IPS-11a (cell line): ENCODE data around the gene CDK18.
A peak's percentile ranks its signal among the peaks of the same experiment; 100 is the strongest.
"Not testable (repeated sequence)": the region's sequence is repeated elsewhere in the genome, so short reads cannot be mapped to it uniquely, and the experiment has no call there.

Experiments
- H3K4me3 ChIP-seq: one replicate; pipeline ENCODE4 v1.5.1; 2013; ENCODE audit warnings: low read depth, low read length, control low read depth

The CDK18 gene

GRCh38 chr1:205480349-205480985, 24.0 kb upstream of the CDK18 start:
- H3K4me3 ChIP-seq: no peak overlapping the region

DNA sequence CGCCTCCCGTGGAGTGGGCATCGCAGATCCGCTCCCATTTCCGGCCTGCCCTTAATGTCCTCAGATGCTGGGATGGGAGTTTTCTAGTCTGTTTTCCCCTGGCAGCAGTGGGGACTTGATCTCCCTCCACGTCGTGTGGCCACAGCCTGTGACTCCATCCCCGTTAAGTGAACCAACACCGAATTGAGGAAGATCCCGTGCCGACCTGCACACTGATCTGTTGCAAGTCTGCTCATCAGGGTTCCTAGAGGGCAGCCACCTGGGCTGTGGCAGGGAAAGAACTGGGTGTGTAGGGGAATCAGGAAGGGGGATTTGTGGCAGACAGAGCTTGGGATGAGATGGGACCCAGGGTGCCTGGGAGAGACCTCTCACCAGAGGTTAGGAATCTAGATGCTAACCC, 23.3 kb upstream of the CDK18 start:
- H3K4me3 ChIP-seq: no peak overlapping the region

DNA sequence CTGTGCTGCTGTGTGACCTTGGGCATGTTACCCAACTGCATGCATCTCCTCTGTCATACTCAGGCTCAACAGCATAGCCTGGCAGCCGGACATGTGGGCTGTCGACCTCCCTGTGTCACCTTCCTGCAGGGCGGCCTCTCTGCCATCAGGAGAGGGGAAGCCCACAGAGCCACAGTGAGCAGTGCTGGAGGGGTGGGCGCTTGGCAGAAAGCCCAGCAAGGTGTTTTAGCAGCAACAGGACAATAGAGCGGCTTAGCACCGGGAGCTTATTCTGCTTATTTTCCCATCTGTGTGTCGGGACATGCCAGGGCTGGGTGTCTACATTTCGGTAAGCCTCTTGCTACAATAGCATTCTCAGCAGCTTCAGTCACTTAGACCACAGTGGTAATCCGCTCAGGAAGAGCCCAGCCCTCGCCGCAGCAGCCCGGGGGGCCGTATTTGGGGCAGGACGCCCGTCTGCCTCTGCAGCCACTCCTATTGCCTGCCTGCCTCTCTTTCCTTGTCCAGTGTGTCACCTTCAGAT, 22.8 kb upstream of the CDK18 start:
- no peak overlapping the region for H3K4me3 ChIP-seq

DNA sequence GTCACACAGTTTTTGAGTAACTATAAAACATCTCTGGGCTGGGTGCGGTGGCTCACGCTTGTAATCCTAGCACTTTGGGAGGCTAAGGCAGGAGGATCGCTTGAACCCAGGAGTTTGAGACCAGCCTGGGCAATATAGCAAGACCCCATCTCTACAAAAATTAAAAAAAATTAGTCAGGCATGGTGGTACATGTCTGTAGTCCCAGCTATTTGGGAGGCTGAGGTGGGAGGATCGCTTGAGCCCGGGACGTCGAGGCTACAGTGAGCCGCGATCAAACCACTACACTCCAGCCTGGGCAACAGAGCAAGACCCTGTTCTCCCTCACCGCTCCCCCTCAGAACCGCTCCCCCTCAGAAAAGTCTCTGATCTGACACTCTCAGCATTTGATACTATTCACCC, 21.9 kb upstream of the CDK18 start:
- not testable (repeated sequence) for H3K4me3 ChIP-seq

DNA sequence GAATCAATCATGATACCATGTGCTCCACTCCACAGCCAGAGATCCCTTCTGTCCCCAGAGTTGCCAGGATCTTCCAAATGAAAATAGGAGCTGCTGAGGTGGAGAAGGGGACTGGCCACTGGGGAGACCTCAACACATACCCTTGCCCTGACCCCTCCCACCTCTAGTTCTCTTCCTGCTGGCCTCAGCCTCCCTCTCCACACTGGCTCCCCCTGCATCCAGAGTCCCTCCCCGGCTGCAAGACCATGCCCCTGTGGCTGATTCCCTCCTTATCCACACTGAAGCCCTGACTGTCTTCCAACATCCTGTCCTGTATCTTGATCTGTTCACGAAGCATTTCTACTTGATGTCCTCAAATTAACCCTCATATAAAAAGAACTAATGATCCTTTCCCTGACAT, 21.1 kb upstream of the CDK18 start:
- no peak overlapping the region for H3K4me3 ChIP-seq

GRCh38 chr1:205484985-205485967, 19.2 kb upstream of the CDK18 start:
- no peak overlapping the region for H3K4me3 ChIP-seq

DNA sequence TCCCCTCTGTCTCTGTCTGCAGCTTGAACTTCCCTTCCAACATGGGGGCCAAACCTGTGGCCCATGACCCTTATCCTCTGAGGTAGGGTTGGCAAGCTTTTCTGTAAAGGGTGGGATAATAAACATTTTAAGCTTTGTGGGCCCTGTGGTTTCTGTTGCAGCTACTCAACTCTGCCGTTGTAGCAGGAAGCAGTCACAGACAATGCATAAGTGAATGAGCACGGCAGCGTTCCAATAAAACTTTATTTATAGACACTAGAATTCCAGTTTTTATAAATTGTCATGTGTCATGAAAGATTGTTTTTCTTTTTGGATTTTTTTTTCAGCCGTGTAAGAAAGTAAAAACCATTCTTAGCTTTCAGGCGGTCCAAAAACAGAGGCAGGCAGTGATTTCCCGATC, 18.2 kb upstream of the CDK18 start:
- H3K4me3 ChIP-seq: no peak overlapping the region

DNA sequence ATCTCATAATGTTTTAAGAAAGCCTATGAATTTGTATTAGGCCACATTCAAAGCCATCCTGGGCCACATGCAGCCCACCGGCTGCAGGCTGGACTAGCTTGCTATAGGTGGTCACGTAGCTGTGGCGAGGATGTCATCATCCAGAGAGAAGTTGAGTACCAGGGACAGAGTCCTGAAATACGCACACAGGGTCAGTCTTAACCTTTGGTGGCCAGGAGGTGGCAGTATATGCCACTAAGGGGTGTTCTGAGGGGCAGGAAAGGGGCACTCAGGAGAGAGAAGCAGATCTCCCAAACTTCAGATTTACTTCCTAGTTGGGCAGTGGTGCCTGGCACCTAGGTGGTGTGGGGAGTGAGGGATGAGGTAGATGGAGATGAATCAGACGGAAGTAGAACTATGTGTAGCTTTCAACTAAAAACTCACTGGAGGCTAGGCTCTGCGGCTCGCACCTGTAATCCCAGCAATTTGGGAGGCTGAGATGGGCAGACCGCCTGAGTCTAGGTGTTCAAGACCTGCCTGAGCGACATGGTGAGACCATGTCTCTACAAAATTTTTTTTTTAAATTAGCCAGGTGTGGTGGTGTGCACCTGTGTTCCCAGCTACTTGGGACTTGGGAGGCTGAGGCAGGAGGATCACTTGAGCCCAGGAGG, 16.3 kb upstream of the CDK18 start:
- no peak overlapping the region for H3K4me3 ChIP-seq

GRCh38 chr1:205491794-205492193, 12.7 kb upstream of the CDK18 start:
- no peak overlapping the region for H3K4me3 ChIP-seq

DNA sequence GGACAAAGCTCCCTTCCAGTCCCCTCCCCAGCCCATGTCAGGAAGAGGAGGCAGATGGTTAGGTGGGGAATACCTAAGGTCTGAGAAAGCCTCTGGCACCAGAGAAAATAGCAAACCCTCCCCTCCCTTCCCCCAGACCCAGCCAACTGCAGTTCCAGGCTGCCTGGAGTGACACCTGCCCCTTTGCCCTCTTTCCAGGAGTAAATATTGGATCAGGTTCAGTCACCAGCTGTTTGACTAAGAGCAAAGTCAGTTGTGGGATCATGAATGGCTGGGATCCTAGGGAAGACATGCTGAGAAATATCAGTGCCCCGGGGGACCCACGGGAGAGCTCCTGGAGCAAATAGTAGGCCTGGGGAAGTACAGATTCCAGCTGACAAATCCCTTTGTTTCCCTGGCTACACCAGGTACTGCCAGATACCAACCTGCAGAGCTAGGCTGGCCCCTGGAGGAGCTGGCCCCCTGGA, 12.2 kb upstream of the CDK18 start:
- H3K4me3 ChIP-seq: no peak overlapping the region

- H3K4me3 ChIP-seq: no peak overlapping the region
Measured at GRCh38 chr1:205492774-205493173, 11.7 kb upstream of the CDK18 start.

DNA sequence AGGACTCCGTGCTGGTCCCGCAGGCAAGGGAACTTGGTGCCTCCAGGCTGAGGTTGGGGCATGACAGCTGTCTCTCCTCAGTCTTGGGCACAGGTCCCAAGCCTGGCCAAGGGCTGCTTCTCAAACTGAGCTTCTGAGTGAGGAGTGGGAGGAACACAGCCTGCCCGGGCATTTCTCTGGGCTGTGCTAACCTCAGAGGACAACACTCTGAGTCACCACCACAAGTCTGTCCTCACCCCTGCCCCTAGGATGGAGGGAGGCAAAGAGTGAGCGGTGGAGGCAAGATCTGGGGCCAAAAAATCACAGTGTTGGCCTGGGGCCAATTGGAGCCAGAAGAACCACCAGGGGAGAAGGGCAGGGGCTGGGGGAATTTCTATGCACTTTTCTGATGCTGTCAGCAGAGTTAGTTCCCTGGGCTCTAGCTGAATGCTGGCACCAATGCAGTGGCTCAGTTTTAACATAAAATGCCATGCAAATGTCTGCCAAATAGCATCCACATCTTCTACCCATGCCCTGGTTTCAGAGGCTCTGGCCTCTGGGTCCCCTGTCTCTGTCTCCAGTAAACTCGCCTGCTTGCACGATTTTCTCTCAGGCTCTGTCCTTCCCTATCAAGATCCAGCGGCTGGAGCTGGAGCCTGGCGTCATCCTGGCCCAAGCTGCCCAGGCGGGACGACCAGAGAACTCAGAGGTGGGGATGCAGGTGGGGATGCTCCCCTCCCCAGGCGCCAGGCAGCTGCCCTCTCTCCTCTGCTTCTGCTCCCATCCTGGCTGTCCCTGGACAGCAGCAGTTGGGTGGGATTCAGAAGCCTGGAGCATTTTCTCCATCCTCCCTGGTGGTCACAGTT, 11.0 kb upstream of the CDK18 start:
- H3K4me3 ChIP-seq: peak overlapping the region; percentile 8

DNA sequence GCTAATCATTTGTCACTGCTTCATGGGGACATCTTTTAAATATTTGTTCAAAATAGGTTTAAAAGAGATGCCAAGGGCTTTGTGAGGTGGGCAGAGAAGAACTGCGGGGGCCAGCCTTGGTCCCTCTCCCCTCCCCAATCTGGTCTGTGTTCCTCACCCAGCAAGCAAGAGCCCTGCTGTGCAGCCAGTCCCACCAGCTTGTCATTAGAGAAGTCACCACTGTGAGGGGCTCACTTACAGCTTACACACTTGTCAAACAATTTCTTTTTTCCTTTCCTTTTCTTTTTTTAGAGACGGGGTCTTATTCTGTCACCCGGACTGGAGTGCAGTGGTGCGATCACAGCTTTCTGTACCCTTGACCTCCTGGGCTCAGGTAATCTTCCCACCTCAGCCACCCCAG, 10.4 kb upstream of the CDK18 start:
- no peak overlapping the region for H3K4me3 ChIP-seq

- no peak overlapping the region for H3K4me3 ChIP-seq
Measured at GRCh38 chr1:205495237-205495823, 9.1 kb upstream of the CDK18 start.

DNA sequence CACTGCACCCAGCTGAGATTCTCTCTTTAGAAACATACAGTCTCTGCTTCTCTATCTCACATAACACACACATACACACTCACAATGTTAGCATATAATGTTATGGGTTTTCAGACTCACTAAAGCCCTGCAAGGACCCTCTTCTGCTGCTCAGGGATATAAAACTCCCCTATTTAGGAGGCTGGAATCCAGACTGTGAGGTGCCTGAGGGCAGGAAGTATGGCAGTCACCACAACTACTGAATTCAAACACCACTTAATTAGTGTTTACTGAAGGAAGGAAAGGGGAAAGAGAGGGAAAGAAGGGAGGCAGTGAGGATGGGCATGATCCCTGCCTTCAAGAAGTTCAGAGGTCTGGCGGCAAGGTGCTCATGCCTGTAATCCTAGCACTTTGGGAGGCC, 7.8 kb upstream of the CDK18 start:
- H3K4me3 ChIP-seq: no peak overlapping the region

DNA sequence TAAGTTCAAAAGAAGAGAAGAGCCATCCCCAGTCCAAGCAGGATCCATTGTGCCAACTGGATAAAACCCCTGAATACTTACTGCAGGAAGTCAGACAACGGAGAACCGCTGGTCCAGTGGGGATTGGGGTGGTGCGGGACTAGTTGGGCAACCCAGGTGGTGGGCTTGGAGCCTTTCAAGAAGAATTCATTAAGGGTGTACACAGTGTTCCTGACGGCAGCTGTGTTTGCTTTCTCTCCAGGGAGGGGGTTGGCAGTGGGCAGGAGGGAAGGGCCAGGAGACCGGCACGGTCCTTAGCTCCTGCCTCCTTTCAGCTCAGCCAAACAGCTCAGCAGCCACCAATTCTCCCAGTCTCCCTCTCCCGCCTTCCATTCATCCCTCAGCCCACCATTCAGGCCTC, 7.1 kb upstream of the CDK18 start:
- H3K4me3 ChIP-seq: no peak overlapping the region

DNA sequence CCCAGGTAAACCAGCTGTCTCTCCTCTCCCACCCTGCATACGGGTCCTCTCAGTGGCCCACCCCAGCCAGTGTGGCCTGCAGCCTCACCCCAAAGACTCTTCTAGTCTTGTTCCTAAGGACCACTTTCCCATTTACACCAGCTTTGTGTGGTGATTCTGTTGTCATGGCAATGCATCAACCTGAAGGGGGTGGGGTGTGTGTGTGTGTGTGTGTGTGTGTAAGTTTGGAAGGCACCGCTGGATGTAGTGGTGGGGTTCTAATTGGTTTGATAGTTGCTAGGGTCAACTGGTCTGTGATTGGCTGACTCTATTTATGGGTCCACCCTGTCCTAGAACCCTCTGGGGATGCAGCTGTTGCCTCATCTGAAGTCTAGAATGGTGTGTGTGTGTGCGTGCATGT, 4.7 kb upstream of the CDK18 start:
- no peak overlapping the region for H3K4me3 ChIP-seq

DNA sequence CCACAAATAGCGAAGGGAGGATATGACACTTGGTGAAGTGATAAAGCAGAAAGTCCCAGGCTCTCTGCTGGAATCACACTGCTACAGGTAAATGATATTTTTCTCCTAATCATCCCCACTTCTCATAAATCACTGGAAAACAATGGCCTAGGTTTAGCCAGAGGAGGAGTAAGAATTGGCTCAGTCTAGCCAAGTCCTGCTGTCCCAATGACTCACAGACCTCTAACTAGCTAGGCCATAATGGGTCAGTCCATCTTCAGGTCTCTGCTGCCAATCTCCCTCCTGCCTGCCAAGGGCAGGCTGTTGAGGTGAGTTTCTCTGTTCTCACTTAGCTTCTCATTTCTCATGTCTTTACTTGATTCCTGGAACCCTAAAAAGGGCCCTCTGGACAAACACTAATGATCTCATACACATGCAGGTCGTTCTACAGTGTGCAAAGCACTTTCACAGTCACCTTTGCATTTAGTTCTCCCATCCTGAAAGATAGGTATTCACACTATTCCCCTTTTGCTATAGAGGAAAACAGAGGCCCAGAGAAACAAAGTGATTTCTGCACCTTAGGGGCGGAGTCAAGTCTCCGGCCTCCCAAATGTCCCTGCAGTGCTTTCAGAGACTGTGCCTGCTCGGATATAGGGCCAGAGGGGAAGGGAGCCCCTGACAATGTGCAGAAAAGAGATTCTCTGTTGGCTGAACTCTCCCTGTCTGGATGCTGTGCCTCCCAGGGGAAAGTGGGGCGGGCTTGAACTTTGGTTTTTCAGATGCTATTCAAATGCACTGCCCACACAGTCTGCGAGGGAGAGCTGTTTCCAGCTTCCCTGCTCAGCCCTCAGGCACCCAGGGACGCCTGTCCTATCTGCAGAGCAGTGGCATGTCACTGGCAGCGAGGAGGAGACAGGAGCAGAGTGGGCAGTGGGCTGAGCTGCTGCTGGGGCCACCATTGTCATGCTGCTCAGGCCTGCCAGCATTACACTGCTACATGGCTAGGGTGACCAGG, 3.9 kb upstream of the CDK18 start:
- no peak overlapping the region for H3K4me3 ChIP-seq
